ENCODE data around the gene GMFB.

Gene GMFB

DNA sequence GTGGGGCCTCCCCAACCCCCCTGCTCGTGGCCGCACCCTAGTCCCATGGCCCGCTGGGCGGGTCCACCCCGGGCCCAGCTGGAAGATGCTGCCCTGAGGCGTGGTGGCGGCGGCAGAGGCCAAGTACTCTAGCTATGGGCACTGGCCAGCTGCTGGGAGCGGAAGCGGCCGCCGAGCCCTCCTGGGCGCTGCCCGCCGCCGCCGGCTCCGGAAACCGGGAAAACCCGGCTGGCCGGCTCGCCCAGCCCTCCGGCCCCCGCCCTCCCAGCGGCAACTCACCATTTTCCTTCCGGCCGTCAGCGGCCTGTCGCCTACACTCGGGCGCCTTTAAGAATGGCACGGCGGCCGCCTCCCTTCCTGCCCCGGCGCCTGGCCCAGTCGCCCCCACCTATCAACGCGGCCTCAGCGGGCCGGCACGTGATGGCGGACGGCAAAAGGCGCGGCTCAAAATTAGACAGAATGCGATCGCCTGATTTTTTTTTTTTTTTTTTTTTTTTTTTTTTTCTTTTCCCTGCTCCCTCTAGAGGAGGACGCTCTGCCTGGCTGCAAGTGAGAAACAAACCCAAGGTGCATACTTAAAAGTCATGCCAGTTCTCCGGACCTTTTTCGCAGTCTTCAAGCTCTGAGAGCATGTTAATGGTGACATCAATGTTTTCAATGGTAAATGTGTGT is at the start of gene GMFB:
GMFB (minus strand) TSS at position 335 of the 672 bp plus-strand sequence; CDS start at position 282, 53 bp downstream.
- DNase-seq = peak; percentile 93

DNA sequence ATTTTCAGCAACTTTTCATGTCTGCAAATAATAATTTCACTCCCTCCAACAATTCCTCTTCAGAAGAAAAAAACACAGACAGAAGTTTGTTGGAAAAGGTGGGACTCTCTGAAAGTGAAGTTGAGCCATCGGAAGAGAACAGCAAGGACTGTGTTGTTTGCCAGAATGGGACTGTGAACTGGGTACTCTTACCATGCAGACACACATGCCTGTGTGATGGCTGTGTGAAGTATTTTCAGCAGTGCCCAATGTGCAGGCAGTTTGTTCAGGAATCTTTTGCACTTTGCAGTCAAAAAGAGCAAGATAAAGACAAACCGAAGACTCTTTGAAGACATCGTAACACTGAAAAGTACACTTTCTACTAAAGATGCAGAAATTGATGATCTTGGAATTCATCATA is 49.3 kb upstream of the GMFB start:
- DNase-seq = no peak

DNA sequence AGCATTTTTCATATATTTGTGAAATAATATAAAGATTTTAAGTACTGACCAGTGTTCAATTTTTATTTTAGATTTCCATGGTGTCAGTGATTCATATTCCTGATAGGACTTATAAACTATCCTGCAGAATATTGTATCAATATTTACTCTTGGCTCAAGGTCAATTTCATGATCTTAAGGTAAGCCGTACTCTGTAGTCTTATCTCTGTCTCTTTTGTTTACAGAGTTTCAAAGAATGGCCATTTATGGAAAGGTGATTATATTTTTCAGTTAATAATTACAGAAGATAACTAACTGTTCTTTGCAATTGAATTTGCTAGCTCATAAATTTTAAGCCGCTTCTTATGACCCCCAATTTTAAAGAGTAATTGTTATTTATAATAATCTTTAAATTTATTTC is 48.9 kb upstream of the GMFB start:
- DNase-seq = no peak

DNA sequence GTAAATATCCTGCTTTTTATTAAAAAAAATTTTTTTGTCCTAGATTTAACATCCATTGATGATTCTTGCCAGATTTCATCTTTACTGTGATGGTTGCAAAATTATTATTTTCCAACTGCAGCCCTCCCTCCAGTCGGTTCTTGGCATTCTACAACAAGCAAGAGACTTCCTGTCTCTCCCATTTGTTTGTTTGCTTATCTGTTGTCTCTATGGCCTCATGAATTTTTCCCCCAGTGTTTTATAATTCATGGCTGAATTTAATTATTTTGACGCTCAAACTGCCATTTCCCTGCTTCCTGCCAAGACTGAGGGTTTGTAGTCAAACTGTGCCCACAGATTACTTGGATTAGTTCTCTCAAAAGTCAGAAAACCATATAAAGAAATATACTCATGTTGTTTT is 46.9 kb upstream of the GMFB start:
- DNase-seq = no peak

DNA sequence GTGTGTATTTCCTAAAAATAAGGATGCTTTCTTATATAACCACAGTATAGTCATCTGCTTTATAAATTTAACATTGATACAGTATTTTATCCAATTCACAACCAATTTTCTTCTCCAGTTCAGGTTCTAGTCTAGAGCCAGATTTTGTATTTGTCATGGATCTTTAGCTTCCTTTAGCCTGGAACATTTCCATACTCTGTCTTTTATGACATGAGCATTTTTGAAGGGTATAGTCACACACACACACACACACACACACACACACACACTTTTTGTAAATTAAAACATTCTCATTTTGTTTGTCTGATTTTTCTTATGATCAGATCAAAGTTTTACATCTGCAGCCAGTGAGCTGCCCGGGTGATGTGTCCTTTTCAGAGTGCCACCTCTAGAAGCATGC is 46.3 kb upstream of the GMFB start:
- no peak for DNase-seq

DNA sequence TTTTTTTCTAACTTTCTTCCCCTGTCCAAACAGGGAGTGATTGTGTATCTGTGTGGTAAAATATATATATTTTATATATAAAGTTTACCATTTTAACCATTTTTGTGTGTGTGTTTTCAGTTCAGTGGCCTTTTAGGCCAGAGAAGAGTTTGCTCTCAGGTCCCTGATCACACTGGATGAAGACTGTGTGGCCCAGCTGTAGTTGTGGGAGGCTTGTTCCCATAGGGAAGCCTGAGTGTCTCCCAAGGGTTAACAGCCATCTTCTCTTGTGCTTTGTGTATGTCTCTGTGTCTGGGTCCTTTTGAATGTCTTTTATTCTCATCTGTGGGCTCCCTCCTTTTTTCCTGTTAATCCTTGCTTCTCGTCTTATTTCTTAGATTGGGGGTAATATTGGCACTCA is 44.3 kb upstream of the GMFB start:
- no peak for DNase-seq

DNA sequence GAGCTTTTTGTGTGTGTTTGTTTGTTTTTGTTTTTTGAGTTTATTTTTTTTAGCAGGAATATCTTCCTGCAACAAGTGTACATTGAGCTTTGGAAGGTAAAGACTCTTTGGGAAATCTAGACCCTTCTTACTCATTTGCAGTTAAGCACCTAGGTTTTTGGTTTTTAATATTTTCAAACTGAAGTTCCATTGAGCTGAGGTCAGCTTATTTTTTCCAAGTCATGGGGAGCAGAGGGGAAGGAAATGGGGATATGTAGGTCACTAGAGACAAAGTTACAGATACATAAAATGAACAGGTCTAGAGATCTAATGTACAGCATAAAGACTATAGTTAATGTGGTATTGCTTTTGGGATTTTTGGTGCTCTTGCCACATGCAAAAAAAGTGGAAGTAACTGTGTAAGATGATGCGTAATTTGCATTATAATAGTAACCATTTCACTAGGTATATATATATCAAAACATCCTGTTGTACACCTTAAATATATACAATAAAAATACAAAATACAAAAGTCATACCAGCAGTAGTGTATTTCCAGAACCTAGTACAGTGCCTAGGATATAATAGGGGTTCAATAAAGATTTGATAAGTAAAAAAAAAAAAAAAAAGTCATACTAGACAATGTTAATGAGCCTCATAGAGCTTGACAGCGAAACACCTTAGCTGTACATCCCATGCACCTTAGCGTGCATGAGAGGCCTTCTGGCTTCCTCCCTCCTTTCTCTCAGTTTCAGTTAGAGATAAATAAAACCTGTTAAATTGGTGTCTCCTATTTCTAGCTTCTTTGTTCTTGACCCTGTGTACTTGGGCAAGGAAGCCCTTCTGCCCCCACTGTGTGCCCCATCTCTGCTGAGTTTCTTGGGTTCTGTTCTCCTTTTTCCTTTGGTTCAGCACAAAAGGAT is 43.6 kb upstream of the GMFB start:
- DNase-seq = no peak

DNA sequence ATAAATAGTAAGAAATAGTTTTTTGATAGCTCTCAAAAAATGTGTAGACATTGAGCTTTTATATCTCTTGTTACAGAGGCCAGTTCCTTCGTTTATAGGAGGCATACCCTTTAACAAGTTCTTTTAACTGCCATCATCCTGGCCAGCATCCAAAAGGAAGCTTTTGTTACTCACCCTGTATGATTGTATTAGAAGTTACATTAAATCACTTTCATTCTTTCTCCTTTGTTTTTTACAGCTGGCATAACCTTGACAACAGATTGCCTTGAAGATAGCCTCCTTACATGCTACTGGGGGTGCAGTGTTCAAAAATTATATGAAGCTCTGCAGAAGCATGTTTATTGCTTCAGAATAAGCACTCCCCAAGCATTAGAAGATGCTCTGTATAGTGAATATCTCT is 41.0 kb upstream of the GMFB start:
- no peak for DNase-seq

DNA sequence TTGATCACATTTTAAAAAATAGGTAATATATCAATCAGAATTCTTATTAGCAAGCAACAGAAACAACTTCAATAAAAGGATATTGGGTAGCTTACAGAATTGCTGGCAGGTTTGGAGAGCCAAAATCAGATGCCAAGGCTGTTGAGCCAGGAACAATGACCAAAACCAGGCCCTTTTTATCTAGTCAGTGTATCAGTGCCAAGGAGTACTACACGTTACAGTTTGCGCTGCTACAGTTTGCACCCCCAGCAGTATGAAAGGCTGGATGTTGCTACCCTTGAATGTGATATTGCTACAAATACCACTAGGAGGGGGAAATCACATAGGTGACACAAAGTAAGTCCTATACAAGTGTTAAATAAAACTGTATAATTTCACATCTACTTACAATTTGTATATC is 40.2 kb upstream of the GMFB start:
- DNase-seq = no peak

DNA sequence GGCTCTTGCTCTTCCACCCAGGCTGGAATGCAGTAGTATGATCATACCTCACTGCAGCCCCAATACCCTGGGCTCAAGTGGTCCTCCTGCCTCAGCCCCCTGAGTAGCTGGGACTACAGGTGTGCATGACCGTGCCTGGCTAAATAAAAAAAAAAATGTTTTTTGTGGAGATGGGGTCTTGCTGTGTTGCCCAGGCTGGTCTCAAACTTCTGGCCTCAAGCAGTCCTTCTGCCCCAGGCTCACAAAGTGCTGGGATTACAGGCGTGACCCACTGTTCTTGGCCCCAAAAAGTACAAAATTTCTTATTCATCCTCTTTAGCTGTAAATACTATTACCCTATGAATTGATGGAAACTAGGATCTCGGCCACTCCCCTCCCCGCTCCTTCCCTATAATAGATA is 35.6 kb upstream of the GMFB start:
- no peak for DNase-seq

DNA sequence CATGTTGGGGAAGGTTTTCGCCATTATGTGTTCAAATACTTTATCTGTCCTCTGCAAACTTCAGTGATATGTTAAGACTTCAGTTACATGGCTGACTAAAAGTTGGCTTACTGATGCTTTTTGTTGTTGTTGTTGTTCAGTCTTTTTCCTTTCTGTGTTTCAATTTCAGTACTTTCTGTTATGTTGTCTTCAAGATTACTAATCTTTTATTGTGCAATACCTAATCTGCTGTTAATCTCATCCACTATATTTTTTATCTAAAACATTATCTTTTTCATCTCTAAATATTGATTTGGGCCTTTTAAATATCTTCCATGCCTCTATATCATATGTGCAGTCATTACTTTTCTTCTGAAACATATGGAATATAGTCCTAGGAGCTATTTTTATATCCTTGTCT is 27.9 kb upstream of the GMFB start:
- no peak for DNase-seq

DNA sequence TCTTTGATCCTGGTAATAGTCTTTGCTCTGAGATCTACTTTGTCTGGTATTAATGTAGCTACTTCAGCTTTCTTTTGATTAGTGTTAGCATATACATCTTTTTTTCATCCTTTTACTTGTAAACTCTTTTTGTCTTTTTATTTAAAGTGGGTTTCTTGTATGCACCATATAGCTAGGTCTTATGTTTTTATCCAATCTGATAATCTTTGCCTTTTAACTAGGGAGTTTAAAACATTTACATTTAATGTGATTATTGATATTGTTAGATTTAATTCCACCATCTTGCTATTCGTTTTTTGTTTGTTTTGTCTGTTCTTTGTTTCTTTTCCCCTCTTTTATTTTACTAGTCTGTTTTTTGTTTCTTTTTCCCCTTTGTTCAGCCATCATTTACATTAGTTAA is 26.9 kb upstream of the GMFB start:
- DNase-seq = no peak

DNA sequence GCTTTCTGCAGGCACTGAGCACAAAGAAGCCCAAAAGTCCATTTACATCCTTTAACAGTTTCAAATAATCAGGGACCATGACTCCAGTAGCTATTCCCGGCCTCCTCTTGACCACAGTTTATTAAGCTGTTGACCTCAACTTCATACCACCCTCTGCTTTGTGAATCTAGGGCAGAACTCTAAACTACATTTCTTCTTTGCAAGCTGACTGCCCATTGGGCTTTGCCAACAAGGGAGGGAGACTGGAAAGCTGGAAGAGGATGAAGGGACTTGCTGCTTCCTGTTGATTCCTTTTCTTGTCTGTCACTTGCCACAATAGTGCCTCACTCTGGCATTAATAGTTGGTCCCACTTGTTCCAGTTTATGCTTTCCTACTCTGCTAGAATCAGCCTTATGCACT is 23.6 kb upstream of the GMFB start:
- DNase-seq = no peak

DNA sequence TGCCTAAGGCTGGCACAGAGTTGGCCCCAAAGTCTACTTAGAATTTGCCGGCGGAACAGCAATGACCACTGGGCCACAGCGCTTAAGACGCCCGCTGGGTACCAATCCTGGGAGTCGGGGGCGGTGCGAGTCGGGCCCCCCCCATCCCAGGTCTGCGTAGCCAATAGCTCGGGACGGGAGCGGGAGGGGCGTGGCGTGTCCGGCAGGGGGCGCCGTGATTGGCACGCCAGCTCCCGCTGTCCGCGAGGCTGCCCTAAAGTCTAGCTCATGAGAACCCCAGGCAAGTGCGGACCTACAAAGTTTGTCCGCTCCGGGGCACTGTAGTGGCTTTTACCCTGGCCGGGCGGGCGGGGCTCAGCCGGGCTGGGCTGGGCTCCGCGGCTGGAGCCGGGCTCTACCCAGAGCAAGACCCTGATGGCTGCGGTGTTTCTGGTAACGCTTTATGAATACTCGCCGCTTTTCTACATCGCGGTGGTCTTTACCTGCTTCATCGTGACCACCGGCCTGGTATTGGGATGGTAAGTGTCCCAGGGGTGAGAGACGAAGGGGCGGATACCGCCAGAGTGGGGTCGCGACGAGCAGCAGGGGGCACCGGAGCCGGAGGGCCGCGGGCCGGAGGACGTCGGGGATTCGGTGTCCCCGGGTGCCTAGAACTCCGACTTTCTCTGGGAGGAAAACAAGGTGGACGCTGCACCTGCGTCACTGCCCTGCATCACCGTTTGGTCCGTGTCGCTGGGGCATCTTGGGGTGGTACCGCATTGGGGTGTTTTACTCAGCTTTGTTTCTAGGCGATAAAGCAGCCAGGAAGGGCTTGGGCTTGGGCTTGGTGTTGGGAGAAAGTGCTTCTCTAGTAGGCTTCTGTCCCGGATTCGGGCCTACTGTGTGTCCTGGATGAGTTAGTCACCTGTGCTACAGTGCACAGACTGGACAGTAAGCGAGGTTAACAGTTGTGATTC is 21.0 kb upstream of the GMFB start, which contains the start of gene CGRRF1:
CGRRF1 (plus strand) TSS at position 361 of the 956 bp plus-strand sequence; CDS start at position 415, 54 bp downstream.
- DNase-seq = peak; percentile 96

DNA sequence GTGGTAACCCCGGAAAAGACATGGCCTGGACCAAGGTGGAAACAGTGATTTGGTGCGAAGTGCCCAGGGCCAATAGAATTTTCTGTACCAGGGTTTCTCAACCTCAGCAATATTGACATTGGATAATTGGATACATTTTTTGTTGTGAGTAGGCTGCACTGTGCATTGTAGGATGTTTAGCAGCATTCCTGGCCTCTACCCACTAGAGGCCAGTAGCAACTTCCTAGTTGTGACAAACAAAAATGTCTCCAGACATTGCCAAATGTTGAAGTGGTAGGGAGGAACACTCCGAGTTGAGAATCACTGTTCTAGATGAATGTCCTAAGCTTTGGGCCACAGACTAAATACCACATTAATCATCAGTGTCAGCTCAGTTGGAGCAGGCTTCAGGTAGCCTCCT is 14.7 kb upstream of the GMFB start:
- no peak for DNase-seq

DNA sequence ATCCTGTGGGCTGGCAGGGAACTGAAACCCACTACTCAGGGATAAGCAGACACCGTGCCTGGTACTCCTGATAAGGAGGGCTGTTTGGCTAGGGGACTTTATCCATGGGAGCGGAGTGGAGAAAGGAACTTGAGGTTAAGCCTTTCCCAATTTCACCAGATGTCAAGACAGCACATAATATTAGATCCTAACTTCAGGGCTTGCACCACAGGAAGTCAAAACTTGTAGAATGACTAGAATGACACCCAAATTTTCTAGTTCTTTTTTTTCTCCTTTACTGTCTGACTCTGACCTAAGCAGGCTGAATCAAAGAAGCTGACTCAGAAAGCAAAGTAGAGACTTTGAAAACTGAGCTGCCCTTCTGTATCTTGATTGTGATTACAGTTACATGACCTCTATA is 13.8 kb upstream of the GMFB start:
- no peak for DNase-seq

DNA sequence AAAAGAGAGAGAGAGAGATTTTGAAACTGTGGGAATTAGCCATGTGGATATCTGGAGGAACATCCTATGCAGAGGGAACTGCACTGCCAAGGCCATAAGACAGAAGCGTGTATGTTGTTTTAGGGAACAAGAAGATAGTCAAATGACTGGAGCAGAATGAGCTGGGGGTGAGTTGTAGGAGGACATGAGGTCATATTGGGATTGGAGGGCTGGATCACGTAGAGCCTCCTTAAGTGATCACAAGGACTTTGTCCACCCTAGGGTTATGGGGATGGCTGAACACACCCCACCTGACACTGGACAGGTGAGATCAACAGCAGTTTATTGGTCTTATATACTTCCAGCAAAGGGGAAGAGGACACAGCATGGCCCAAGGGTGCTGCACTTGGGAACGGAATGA is 12.7 kb upstream of the GMFB start:
- no peak for DNase-seq

DNA sequence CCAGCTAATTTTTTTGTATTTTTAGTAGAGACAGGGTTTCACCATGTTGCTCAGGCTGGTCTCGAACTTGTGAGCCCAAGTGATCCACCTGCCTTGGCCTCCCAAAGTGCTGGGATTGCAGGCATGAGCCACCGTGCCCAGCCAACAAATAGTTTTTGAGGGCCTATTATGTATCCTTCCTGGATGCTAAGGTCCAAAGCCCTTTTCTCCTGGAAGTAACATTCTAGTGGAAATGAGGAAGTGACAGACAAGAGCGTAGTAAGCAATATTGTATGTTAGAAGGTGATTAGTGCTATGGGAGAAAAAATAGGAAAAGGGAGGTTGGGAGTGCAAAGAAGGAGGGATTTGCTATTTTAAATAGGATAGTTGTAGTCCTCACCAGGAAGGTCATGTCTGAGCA is 12.0 kb upstream of the GMFB start:
- no peak for DNase-seq

DNA sequence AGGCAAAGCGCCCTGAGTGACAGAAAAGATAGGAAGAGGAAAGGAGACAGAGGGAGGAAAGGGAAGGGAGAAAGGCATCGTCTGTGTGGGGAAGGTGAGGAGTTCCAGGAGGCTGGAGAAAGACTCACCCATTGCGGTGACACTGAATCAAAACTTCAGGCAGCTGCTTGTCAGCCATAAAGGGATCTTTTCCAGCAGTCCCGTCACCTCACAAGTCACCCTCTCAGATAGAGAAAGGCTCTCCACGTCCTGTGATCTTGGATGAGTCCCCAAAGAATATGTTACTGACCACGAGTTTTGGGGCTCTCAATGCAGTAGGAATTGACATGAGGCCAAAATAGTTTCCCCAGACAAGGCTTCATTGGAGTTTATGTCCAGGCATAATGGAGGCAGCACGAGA is 9.8 kb upstream of the GMFB start:
- no peak for DNase-seq

DNA sequence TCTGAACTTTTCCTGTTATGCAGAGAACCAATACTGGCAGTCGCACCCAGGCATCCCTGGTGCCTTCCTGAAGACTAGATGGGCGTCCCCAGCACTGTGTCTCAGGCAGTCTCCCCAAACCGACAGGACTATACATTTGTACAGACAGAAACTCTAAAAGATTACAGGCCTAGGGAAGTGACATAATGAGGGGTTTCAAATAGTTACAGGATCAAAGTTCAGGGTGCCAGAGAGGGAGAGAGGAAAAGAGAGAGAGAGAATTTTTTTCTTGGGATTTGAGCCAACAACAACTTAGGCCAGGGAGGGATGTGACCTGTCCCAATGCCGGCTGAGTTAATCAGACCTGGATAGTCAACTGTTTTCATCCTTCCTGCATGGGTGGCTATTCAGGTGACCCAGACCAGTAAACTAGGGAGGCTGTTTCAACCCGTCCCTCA is 9.3 kb upstream of the GMFB start:
- DNase-seq = no peak

DNA sequence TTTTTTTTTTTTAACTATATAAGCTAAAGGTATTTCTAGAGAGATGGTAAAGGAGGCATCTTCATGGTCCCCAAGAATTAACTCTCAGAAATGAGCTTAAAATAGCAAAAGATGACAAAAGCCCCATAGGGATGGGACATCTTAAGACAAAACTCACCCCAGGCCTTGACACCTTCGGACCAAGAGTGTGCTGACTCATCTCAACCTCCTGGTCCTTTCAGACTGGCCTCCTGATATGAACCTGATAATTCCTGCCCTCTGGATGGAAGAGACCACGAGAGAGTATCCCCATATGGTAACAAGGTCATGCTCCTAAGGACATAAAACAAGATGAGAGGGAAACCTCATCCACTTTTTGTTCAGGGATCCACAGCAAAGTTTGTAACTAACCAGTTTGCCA is 8.4 kb upstream of the GMFB start:
- no peak for DNase-seq

DNA sequence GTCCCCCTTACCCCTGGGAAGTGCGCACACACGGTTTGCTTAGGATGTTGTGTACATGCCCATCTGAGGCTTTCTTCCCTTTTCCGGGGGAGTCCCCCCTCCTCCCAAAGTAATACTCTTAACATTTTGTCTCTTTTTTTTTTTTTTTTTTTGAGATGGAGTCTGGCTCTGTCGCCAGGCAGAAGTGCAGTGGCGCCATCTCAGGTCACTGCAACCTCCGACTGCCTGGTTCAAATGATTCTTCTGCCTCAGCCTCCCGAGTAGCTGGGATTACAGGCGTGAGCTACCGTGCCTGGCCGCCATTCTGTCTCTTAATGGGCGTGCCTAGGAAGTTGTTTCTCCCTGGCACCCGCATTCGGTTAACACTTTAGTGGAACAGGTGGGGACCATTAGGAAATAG is 4.5 kb upstream of the GMFB start:
- DNase-seq = no peak
